Activated CD4-positive, alpha-beta T cell treated with anti-CD3 and anti-CD28 coated beads, Interleukin-2, amount 50 U/mL, for 24 hours (primary cell): Measurements from ENCODE around the gene ISG20.

Experiments used
- DNase-seq, 2 donors: peaks; one replicate each; pipeline ENCODE4 v3.0.0-alpha.2; 2020; ENCODE audit warnings: low read depth in 1 of 2, low spot score in 1 of 2

The ISG20 gene

DNA sequence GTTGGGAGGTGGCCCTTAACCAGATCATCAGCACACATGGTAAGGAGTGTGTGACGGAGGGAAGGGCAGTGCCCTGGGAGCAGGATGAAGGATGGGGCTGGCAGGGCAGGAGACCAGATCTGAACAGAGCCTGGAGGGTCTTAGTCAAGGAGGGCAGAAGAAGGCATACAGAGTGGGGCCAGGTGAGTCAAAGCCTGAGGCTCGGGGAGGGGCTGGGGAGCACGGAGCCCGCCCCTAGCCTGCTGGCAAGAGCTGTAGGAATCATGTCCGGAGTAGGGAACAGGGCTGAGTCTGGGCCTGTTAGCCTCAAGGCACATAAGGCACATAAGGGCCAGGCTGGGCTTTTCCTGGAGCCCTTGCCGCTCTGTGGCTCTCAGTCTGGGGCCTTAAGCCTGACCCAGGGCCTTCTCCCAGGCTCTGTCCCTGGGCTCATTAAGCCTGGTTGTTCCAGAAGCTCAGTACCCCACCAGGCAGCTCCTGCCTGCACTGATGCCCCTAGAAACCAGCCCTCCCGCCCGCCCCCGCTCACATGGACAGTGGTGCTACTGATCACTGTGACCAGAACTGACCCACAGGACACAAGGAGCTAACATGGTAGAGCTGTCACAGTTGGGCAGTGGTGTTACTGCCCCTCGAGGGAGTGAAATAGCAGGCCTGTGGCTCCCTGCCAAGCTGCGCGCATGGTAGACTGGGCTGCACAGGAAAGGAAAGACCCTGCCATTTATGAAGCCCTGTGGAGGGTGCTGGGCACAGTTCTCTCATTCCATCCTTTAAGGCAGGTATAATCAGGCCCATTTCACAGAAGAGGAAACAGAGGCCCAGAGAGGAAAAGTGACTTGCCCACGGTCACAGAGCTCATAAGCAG lies 14.6 kb downstream of the ISG20 start:
- no peak for DNase-seq

DNA sequence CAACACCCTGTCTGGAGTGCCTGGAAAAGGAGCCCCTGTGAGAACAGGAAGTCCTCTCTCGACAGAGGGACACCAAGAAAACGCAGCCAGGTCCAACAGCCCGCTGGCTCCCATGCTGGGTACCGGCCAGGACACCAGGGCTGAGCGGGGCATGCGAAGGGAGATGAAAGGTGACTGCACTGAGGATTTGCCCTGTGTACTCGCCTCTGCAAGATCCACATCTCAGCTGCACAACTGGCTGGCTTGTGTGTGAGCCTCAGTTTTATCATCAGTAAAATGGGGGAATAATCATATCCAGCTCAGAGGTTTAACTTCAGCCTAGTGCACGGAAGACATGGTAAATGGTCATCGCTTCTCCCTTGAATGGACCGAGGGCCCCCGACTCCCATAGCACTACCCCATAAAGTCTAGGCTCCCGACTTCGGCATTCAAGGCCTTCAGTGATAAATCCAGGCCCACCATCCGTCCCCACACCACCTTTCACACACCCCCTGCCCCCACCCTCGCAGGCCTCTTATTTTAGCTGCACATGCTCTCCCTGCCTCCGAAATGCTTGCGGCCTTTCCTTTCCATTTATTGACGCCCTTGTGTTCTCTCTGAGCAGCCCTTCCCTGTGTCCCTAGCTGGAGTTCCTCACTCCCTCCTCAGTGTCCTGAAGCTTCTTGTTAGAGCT lies 15.8 kb downstream of the ISG20 start:
- no peak for DNase-seq

DNA sequence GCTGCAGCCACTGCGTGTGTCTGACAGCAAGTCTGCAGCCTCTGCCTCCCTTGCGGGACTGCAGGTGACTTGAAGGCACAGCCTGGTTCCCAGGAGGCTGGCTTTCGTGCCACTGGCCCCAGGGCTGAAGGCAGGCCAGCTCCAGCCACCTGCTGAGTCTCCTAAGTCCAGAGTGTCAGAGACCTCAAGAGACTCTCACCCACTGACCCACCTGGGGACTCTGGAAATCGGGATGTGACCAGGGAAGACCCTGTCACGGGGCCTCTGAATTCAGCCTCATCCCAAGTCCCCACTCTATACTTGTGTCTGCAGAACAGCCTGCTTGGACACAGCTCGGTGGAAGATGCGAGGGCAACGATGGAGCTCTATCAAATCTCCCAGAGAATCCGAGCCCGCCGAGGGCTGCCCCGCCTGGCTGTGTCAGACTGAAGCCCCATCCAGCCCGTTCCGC lies 16.3 kb downstream of the ISG20 start:
- DNase-seq: no peak

DNA sequence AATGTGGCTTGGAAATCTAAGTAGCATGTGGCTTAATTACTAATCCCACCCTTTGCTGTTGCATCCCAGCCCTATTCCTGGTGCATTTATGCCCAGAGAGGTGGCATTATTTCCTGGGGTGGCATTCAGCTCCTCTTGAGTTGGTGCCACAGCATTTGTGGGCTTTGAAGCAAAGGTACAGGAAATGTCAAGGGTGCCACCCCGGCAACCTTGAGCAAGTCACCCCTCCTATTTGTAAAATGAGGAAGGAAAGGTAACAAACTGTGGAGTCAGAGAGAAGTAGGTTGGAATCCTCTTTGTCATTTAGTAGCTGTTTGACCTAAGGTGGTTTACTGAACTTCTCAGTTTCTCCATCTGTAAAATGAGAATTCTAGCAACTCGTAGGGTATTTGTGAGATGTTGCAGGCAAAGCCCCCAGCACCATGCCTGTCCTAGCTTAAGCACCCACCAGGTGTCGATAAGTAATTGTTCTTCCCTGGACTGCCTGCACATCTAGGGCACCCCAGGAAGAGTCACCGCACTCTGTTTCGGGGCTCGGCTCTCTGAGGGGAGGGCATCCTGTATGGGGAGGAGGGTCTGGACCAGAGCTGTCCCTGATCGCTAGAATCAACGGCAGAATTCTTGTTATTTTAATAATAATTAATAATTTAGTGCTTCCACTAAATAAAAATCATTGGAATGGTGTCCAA lies 17.1 kb downstream of the ISG20 start:
- DNase-seq: no peak

DNA sequence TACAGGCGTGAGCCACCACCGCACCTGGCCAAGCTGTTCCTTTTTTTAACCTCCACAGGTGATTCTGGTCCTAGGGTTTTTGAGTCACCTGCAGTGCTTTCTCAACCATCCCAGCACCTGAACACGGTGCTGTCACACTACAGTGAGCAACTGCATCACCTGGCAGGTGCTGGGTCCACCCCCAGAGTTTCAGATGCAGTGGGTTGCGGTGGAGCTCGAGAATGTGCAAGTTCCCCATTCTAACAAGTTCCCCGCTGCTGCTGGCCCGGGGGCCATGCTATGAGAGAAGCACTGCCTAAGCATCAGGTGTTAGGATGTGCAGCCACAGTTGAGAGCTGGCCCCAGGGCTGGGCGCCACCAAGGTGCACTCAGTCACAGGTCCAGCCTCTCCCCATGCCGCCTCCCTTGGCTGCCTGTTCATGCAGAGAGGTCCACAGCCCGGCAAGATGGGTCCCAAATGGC lies 18.0 kb downstream of the ISG20 start:
- DNase-seq: no peak

DNA sequence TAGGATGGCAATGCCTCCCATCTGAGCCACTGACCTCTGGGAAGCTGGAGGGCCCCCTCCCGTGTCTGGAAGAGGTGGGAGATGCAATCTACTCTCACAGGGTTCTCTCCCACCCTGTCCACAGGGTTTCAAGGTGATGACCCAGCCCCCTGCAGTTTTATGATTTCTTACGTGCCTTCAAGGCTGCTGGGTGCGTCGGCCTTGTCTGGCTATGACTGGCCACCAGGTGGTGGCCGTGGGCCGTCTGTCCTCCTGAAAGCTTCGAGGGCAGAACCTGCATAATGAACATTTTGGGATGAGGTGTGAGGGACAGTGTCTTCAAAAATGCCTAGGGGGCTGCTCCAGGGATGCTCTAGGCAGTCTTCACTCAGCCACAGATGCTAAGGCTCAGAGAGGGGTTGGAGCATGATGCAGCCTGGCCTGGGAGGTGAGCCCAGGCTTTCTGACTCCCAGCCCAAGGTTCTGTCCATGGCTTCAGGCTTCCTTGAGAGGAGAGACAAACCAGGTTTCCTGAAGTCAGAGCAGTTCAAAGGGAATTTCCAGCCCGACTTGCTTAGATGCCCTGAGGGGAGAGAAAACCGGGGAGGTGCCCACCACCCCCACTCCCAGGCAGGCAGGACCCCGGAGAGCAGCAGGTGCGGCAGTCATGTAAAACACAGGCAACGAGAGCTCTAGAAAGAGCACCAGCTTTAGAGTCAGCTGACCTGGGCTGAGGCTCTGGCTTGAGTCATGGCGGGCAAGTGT lies 18.7 kb downstream of the ISG20 start:
- no peak for DNase-seq

DNA sequence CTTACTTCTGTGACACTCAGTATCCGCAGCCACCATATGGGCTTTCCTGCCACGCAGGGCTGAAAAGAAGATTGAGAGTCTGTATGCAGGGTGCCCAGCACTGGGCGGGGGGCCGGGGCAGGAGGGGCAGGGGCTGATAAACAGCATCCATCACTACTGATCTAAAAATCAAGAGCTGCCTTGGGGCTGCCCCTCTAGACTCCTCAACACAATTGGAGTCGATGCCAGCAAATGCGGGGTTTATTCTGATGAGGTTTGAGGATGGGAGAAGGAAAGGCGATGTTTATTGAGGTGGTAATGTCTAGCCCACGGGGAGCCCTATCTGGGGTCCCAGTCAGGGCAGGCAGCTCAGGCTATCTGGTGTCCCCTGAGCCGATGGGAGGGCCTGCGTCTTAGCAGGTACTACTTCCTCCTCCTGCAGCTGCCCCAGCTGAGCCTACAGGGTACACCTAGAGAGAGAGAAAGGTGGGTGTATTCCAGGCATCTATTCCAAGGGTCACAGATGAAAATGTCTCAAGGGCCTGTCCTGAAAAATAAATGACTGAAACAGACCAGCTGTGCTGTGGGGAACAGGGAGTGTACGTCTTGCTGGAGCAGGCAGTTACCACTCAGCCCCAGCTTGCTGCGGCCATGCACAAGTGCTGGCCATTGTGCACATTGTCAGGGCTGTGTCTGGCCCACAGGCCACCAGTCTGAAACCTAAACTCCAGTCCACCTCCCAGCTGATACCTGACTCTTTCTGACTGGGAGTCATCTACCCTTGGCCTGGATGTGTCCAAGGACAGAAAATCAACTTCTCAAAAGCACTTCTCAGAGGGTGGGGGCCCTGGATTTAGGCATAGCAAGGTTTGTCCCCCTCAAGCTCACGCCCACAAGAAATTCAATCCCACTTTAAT lies 19.5 kb downstream of the ISG20 start:
- no peak for DNase-seq

DNA sequence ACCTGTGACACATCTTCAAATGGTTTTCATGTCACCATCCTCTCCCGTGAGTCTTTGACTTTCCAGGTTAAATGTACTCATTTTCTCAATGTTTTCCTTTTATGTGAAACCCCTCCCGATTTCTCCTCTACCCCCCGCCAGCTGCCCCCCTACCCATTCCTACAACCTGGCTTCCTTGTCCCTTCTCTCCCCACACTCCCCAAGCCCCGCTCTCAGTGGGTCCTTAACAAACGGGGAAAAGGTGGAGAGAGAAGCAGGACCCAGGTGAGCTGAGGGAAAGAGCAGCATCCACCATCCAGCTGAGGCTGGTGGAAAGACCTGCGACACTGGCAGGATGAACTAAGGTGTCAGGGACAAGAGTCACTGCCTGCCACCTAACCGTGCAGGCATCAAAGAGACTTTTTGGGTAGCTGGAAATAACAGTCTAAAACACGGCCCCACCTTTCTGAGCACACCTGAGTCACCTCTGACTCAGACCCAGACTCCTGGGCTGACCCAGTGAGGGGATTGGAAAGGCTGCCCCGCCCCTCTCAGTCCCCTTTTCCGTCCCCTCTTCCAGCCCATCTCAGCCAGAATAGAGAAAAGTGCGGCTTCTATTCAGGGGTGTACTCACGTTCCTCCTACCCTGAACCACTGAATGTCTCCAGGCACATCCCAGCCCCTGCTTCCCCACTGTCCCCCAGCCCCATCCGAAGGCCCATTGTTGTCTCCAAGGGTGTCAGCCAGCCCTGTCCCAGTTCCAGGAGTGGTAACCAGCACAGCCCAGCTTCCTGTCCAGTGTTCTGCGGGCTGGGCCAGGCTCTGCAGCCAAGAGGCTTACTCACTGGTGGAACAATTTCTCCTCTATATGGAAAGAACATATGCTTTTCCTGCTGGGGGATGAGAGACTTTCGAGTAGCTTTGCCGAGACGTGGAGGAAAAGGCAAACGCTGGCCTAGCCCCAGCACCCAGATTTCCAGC lies 20.4 kb downstream of the ISG20 start:
- DNase-seq: no peak

DNA sequence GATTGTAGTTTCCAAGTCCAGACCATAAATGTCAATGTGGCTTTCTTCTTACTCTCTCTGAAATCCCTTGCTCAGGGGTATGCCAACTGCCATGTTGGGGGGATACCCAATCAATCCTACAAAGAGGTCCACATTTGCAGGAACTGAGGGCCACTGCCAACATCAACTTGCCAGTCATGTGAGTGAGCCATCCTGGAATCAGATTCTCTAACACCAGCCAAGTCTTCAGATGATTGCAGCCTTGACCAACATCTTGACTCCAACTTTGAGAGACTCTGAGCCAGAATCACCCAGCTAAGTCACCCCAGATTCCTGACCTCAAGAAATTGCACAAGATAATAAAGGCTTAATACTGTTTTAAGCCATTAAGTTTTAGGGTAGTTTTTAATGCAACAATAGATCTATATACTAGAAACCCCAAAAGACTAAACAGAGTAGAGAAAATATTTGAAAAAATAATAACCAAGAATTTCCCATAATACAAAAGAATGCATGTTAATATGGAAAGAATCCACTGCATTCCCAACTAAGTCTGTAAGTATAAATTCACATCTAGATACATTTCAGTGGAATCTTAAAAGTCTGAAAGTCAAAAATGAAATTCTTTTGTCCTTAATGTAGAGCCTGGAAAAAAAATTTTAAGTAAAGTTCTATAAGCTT lies 22.4 kb downstream of the ISG20 start:
- no peak for DNase-seq

DNA sequence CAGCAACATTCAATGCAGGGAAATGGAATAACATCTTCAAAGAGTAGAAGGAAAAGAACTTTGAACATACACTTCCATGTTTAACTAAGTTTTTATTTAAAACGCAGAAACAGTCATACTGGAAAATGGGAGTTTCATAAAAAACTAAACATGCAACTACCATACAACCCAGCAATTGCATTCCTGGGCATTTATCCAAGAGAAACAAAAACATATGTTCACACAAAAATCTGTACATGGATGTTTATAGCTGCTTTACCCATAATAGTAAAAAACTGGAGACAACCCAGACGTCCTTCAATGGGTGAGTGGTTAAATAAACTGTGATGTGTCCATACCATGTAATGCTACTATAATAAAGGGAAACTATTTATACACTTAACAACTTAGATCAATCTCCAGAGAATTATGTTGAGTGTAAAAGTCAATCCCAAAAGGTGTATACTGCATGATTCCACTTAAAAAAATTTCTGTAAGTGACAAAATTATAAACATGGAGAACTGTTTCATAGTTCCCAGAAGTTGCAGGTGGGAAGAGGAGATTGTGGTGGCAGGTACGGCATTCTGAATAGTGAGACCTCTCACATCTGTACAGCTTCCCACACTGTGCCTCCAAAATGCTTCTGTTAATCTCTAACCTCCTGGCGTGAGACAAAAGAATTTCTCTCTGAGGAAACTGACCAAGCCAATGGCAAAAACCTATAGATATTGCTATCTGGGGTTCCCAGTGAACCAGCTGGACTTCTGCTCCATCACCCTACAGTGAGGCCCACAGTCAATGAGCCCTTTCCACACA lies 23.1 kb downstream of the ISG20 start:
- DNase-seq: no peak

DNA sequence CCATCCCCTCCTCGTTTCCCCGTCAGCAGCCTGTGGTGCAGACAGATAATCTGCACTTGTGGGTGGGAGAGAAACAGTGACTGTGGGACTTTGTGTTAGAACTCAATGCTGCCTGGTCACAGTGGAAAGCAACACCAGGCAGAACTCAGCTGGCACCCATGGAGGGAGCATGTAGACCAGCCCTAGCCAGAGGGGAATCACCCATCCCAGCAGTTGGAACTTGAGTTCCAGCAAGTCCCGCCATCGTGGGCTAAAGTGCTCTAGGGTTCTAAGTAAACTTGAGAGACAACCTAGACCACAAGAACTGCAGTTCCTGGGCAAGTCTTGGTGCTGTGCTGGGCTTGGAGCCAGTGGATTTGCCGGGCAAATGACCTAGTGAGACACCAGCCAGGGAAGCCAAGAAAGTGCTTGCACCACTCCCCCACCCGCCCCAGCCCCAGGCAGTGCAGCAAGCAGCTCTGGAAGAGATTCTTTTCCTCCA lies 24.4 kb downstream of the ISG20 start:
- DNase-seq: no peak

DNA sequence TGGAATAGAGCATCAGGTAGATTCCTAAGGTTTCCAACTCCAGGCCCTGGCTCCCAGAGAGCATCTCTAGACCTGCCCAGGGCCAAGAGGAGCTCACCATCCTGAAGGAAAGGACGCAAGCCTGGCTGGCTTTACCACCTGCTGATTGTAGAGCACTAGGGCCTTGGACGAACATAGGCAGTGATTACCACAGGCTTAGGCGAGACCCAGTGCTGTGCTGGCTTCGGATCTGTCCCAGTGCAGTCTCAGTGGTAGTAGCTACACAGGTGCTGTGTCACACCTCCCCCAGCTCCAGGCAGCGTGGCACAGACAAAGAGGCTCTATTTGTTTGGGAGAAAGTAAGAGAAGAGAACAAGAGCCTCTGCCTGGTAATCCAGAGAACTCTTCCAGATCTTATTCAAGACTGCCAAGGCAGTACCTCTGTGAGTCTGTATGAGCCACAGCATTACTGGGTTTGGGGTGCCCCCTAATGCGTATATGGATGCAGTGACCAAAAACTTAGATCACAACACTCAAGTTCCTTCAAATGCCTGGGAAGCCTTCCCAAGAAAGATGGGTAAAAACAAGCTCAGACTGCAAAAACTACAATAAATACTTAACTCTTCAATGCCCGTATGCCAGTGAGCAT lies 25.4 kb downstream of the ISG20 start:
- DNase-seq: no peak

DNA sequence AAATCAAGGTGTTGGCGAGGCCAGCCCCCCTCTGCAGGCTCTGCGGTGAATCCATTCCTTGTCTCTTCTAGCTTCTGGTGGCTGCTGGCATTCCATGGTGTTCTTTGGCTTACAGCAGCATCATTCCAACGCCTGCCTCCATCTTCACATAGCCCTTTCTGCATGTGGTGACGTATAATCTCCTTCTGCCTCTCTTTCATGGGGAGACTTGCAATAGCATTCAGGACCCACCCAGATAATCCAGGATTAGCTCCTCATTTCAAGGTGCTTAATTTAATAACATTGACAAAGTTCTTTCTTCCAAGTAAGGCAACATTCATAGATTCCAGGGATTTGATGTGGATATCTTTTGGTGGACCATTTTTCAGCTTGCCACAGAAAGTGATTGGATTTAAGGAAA lies 35.8 kb downstream of the ISG20 start:
- no peak for DNase-seq

DNA sequence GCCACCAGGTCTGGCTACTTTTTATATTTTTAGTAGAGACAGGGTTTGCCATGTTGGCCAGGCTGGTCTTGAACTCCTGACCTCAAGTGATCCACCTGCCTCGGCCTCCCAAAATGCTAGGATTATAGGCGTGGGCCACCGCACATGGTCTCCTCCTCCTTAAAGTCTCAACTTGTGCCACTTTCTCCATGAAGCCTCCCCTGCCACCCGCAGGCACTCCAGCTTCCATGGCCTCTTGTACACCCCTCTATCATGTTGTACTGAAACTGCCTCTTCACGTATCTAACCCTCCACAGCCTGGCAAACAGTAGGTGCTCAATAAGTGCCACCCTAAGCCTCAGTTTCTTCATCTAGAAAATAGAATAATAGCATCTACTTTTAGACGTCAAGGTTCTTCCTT lies 39.9 kb downstream of the ISG20 start:
- DNase-seq: no peak

DNA sequence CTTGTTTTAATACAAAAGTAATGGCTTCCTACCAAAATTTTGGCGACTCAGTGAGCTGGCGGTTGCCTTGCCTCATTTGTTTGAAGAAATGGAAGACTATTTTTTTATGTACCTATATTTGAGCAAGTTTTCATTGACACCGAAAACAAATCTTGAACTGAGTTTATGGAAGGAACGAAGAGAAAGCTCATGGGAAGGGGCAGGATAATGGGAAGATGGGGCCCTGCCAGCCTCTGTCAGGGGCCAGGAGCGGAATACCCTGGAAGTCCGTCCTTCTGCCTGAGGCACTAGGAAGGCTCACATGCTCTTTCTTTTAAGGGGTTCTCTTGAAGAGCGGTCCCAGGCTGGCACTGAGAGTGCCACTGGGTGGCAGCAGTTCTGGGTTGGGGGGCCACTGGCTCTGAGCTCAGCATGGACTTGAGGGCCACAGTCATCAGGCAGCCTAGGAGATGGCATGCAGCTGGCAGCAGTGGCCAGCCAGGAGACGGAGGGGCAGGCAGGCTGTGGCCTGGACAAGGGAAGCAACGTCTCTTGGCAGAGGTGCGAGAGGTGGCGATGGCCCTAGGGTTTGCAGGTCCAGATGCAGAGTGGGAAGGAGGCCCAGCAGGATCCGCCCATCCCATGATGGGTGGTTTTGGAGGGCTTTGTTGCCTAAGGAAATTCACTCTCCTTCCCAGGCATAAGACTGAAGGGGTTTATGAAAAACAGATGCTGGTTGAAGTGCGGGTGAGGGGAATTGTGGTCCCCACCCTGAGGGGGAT lies 41.6 kb downstream of the ISG20 start:
- DNase-seq: no peak

DNA sequence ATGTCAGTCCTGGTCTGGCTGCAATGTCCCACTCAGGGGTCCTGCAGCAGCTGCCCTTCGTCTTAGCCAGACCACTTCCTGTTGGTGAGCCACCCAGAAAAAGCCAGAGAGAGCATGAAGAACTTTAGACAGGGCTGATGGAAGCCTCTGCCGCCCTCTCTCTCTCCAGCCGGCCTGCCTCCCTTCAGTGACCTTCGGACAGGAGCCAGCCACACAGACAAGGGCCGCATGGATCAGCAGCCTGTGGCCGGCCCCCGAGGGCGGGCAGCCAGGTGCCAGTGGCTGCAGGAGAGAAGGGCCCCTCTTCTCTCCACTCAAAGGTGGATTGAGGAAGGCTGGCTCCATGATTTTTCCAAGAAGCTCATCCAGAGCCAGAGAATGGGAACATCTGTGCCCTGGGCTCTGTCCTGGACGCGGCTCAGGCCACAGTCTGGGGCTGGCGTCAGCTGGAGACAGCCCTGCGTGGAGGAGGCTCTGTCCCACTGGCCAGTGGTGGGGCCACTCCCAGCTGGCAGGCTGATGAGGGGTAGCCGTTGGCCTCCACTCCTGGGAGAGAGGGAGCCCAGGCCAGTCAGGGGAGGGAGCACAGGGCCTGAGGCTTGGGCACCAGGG lies 42.9 kb downstream of the ISG20 start:
- DNase-seq: no peak
